HepG2 (cell line): Measurements from ENCODE around the gene BPIFB4. TPM values are rescaled to one million over a fixed set of nuclear protein-coding genes. Genes with fewer than 3 reads are reported as not detected.
A peak's percentile ranks its signal among the peaks of the same experiment; 100 is the strongest.

Experiments
- ARID2 ChIP-seq: sonication (generic); formaldehyde crosslinking; IDR thresholded peaks from 2 replicates; pipeline ENCODE4 v1.8.1; 2022; ENCODE audit warnings: mild to moderate bottlenecking, missing genetic modification reagents, borderline replicate concordance
- ATF1 ChIP-seq: IDR thresholded peaks from 2 replicates; pipeline ENCODE4 v1.6.1; 2016; ENCODE audit warnings: mild to moderate bottlenecking, control low read depth
- BCL6 ChIP-seq: IDR thresholded peaks from 2 replicates; pipeline ENCODE4 v1.6.1; 2016; ENCODE audit warnings: missing genetic modification reagents, missing compliant biosample characterization
- CC2D1A ChIP-seq: sonication (generic); formaldehyde crosslinking; IDR thresholded peaks from 2 replicates; pipeline ENCODE4 v1.8.1; 2023; ENCODE audit warnings: mild to moderate bottlenecking, missing genetic modification reagents
- HNF4A ChIP-seq: sonication (generic); formaldehyde crosslinking; IDR thresholded peaks from 2 replicates; pipeline ENCODE4 v1.4.0; 2020; ENCODE audit warnings: missing genetic modification reagents
- HNF4G ChIP-seq, 2 experiments: sonication (generic) in 1 of 2; formaldehyde crosslinking in 1 of 2; IDR thresholded peaks; 2 replicates each; pipeline versions ENCODE4 v1.4.0 to v1.6.1; 2011 to 2020; ENCODE audit warnings: borderline replicate concordance in 2 of 2, low read depth in 2 of 2, mild to moderate bottlenecking in 2 of 2, low read length in 1 of 2, missing genetic modification reagents in 1 of 2, moderate library complexity in 1 of 2
- KAT8 ChIP-seq: IDR thresholded peaks from 2 replicates; pipeline ENCODE4 v1.6.1; 2016; ENCODE audit warnings: missing genetic modification reagents, missing compliant biosample characterization
- MAFG ChIP-seq: sonication (generic); formaldehyde crosslinking; IDR thresholded peaks from 2 replicates; pipeline ENCODE4 v1.5.1; 2020; ENCODE audit warnings: mild to moderate bottlenecking, missing genetic modification reagents
- MBD4 ChIP-seq: IDR thresholded peaks from 2 replicates; pipeline ENCODE4 v1.6.1; 2012; ENCODE audit warnings: low read length, inconsistent platforms, borderline replicate concordance
- NCOA2 ChIP-seq: sonication (generic); formaldehyde crosslinking; IDR thresholded peaks from 2 replicates; pipeline ENCODE4 v1.8.0; 2022; ENCODE audit warnings: inconsistent platforms
- NR2F1 ChIP-seq, 2 experiments: fragments of 450-650 bp in 1 of 2; formaldehyde crosslinking in 1 of 2; IDR thresholded peaks; 2 replicates each; pipeline versions ENCODE4 v1.5.0 to v1.6.1; 2016 to 2020; ENCODE audit warnings: mild to moderate bottlenecking in 1 of 2, missing compliant biosample characterization in 1 of 2, missing genetic modification reagents in 1 of 2, moderate library complexity in 1 of 2
- PHB2 ChIP-seq: fragments of 450-650 bp; IDR thresholded peaks from 2 replicates; pipeline ENCODE4 v1.6.1; 2018; ENCODE audit not compliant: partially characterized antibody
- POLR2A ChIP-seq, 2 experiments: IDR thresholded peaks; 2 replicates each; pipeline ENCODE4 v1.6.1; 2011; ENCODE audit warnings: low read depth in 2 of 2, low read length in 2 of 2, mild to moderate bottlenecking in 1 of 2, moderate library complexity in 1 of 2; ENCODE audit not compliant: insufficient read depth in 1 of 2
- RARG ChIP-seq: sonication (generic); formaldehyde crosslinking; IDR thresholded peaks from 2 replicates; pipeline ENCODE4 v1.4.0; 2020; ENCODE audit warnings: low read depth, mild to moderate bottlenecking, missing genetic modification reagents
- TRIM22 ChIP-seq: fragments of 450-650 bp; IDR thresholded peaks from 2 replicates; pipeline ENCODE4 v1.6.1; 2017
- XBP1 ChIP-seq: sonication (generic); formaldehyde crosslinking; IDR thresholded peaks from 2 replicates; pipeline ENCODE4 v1.5.0; 2020; ENCODE audit warnings: missing genetic modification reagents
- ZFP91 ChIP-seq: sonication (generic); formaldehyde crosslinking; IDR thresholded peaks from 2 replicates; pipeline ENCODE4 v1.9.0; 2022; ENCODE audit warnings: missing genetic modification reagents, mild to moderate bottlenecking, borderline replicate concordance
- ZNF12 ChIP-seq: sonication (generic); formaldehyde crosslinking; IDR thresholded peaks from 2 replicates; pipeline ENCODE4 v1.5.0; 2020; ENCODE audit warnings: missing genetic modification reagents
- ZNF205 ChIP-seq: IDR thresholded peaks from 2 replicates; pipeline ENCODE4 v1.6.1; 2018; ENCODE audit warnings: missing biosample characterization, missing genetic modification reagents
- ZNF225 ChIP-seq: sonication (generic); formaldehyde crosslinking; IDR thresholded peaks from 2 replicates; pipeline ENCODE4 v1.4.0; 2020; ENCODE audit warnings: mild to moderate bottlenecking, missing genetic modification reagents
- ZNF468 ChIP-seq: sonication (generic); formaldehyde crosslinking; IDR thresholded peaks from 2 replicates; pipeline ENCODE4 v1.8.0; 2022; ENCODE audit warnings: mild to moderate bottlenecking, moderate library complexity, missing genetic modification reagents
- ZNF616 ChIP-seq: sonication (generic); formaldehyde crosslinking; IDR thresholded peaks from 2 replicates; pipeline ENCODE4 v1.5.0; 2020; ENCODE audit warnings: low read depth, mild to moderate bottlenecking, missing genetic modification reagents
- ZNF761 ChIP-seq: sonication (generic); formaldehyde crosslinking; conservative IDR thresholded peaks from 2 replicates; pipeline ENCODE4 v1.4.0; 2020; ENCODE audit warnings: mild to moderate bottlenecking, missing genetic modification reagents
- ZNF850 ChIP-seq: sonication (generic); formaldehyde crosslinking; conservative IDR thresholded peaks from 2 replicates; pipeline ENCODE4 v1.9.0; 2021; ENCODE audit warnings: mild to moderate bottlenecking, missing genetic modification reagents
- polyA plus RNA-seq, 8 experiments: library from polyadenylated mRNA; depleted of rRNA in 3 of 8; stranded (reverse) in 7 of 8; unstranded in 1 of 8; fragments of >200 nt; fragmentation: Illumina TruSeq in 4 of 8; extraction: Trizol in 4 of 8; gene quantifications; 2 replicates each; pipeline versions ENCODE4 v1.2.1 to v1.2.3, GENCODE V29; 2011 to 2016; ENCODE audit warnings: low read depth in 4 of 8, missing spikeins in 1 of 8, mixed read lengths in 1 of 8; ENCODE audit not compliant: insufficient read depth in 1 of 8
- total RNA-seq, 5 experiments: library from RNA; depleted of rRNA; stranded (reverse); fragments of >200 nt; fragmentation: Illumina TruSeq; extraction: Trizol; gene quantifications; 2 replicates each; pipeline ENCODE4 v1.2.3, GENCODE V29; 2016; ENCODE audit warnings: low read depth in 1 of 5
- TF ChIP-seq, protein P1 (sequence below): fragments of 450-650 bp; IDR thresholded peaks from 2 replicates; pipeline ENCODE4 v1.6.1; 2017; ENCODE audit warnings: mild to moderate bottlenecking
- TF ChIP-seq, protein P2 (sequence below): sonication (generic); formaldehyde crosslinking; IDR thresholded peaks from 2 replicates; pipeline ENCODE4 v1.8.1; 2023; ENCODE audit warnings: mild to moderate bottlenecking, missing genetic modification reagents

The BPIFB4 gene
- total and polyA plus RNA-seq, 2 of the 13 experiments (the other 11 are each of a cell fraction or from before 2014, with no cell fraction given), result 0.09 TPM; not detected in 1

GRCh38 chr20:33127422-33128097 lies 48.1 kb downstream of the BPIFB4 start (continued):
- TF ChIP-seq BCL6 (CRISPR knock-in tag) (peak; percentile 90), POLR2A (IDR thresholded peaks at IDR 0.05; ENCODE audit: insufficient read depth in 1 of 2, low read depth in 2 of 2, low read length in 2 of 2) (no peak), ZNF616 (CRISPR knock-in tag) (no peak), XBP1 (CRISPR knock-in tag) (no peak), ZNF12 (CRISPR knock-in tag) (peak; percentile 81), PHB2 (no peak), MAFG (no peak), ARID2 (no peak), ZNF468 (CRISPR knock-in tag) (no peak), NCOA2 (CRISPR knock-in tag) (peak; percentile 87), ZNF225 (CRISPR knock-in tag) (no peak), TRIM22 (no peak), HNF4G (IDR thresholded peaks at IDR 0.05; ENCODE audit: borderline replicate concordance, low read depth, low read length) (no peak), HNF4G (CRISPR knock-in tag; IDR thresholded peaks at IDR 0.05; ENCODE audit: borderline replicate concordance, low read depth) (no peak), ZNF761 (CRISPR knock-in tag) (no peak), CC2D1A (CRISPR knock-in tag) (no peak), MBD4 (no peak), ATF1 (no peak), KAT8 (no peak; the same call in 1 of the 2 replicates), NR2F1 (CRISPR knock-in tag; IDR thresholded peaks at IDR 0.05) (no peak), ZNF205 (peak; percentile 87), ZFP91 (CRISPR knock-in tag) (no peak), ZNF850 (CRISPR knock-in tag) (no peak), HNF4A (CRISPR knock-in tag) (peak; percentile 35), RARG (CRISPR knock-in tag) (no peak)
- TF ChIP-seq, protein P1, sequence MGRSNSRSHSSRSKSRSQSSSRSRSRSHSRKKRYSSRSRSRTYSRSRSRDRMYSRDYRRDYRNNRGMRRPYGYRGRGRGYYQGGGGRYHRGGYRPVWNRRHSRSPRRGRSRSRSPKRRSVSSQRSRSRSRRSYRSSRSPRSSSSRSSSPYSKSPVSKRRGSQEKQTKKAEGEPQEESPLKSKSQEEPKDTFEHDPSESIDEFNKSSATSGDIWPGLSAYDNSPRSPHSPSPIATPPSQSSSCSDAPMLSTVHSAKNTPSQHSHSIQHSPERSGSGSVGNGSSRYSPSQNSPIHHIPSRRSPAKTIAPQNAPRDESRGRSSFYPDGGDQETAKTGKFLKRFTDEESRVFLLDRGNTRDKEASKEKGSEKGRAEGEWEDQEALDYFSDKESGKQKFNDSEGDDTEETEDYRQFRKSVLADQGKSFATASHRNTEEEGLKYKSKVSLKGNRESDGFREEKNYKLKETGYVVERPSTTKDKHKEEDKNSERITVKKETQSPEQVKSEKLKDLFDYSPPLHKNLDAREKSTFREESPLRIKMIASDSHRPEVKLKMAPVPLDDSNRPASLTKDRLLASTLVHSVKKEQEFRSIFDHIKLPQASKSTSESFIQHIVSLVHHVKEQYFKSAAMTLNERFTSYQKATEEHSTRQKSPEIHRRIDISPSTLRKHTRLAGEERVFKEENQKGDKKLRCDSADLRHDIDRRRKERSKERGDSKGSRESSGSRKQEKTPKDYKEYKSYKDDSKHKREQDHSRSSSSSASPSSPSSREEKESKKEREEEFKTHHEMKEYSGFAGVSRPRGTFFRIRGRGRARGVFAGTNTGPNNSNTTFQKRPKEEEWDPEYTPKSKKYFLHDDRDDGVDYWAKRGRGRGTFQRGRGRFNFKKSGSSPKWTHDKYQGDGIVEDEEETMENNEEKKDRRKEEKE, result no peak
- TF ChIP-seq, protein P2, sequence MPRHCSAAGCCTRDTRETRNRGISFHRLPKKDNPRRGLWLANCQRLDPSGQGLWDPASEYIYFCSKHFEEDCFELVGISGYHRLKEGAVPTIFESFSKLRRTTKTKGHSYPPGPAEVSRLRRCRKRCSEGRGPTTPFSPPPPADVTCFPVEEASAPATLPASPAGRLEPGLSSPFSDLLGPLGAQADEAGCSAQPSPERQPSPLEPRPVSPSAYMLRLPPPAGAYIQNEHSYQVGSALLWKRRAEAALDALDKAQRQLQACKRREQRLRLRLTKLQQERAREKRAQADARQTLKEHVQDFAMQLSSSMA (CRISPR knock-in tag), result no peak
